Measurements from ENCODE around the gene SCD. TPM values are rescaled to one million over a fixed set of nuclear protein-coding genes. Genes with fewer than 3 reads are reported as not detected.

SCD gene
- total and polyA plus RNA-seq, 2 of the 13 experiments (the other 11 are each of a cell fraction or from before 2014, with no cell fraction given), result 492 to 512 TPM

DNA sequence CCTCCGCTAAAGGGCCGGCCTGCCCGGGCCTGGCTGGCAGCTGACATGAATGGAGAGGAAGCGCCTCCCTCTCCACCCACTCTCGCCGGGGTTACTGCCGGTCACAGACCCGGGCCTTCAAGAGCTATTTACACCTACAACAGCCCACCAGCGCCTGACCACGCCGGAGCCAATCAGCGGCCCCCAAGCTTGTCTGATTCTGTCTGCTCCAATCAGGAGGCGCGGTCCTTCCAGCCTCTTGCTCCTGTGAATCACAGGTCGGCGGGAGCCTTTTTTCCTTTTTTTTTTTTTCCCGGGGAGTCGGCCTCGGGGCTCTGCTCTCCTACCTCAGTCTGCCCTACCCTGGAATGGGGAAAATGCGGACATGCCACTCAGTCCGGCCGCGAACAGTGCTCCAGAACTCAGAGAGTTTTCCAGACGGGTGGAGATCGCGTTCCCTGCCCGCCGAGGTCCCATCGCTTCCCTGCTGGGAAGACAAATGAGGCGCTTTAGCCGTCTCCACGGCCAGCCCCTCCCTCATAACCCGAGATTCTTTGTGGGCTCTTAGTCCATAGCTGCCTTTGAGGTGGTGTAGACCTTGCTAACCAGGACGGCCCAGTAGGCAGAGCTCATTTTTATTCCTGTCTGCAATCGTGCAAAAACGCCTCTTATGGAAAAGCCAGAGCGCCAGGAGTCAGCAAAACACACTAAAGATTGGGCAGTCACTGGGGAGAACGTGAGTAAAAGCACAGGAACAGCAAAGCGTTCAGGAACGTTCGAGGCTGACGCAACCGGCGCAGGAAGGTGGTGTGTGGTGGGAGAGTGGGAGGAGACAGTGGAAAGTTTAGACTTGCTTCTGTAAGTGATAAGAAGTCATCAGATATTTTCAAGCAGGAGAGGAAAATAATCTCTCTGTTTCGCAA is 26.5 kb downstream of the SCD start (continued):
- TF ChIP-seq, protein P1, sequence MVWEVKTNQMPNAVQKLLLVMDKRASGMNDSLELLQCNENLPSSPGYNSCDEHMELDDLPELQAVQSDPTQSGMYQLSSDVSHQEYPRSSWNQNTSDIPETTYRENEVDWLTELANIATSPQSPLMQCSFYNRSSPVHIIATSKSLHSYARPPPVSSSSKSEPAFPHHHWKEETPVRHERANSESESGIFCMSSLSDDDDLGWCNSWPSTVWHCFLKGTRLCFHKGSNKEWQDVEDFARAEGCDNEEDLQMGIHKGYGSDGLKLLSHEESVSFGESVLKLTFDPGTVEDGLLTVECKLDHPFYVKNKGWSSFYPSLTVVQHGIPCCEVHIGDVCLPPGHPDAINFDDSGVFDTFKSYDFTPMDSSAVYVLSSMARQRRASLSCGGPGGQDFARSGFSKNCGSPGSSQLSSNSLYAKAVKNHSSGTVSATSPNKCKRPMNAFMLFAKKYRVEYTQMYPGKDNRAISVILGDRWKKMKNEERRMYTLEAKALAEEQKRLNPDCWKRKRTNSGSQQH (CRISPR knock-in tag; IDR thresholded peaks at IDR 0.05; ENCODE audit: low read depth), result peak; percentile 89
- TF ChIP-seq ZNF709 (CRISPR knock-in tag; IDR thresholded peaks at IDR 0.05), result peak; percentile 64; the same call in 1 of the 2 replicates
- TF ChIP-seq RARA (CRISPR knock-in tag; IDR thresholded peaks at IDR 0.05), result peak; percentile 90
- peak; percentile 83; the same call in 1 of the 2 replicates for TF ChIP-seq ZBED4 (CRISPR knock-in tag; IDR thresholded peaks at IDR 0.05; ENCODE audit: borderline replicate concordance)
- TF ChIP-seq, protein P2, sequence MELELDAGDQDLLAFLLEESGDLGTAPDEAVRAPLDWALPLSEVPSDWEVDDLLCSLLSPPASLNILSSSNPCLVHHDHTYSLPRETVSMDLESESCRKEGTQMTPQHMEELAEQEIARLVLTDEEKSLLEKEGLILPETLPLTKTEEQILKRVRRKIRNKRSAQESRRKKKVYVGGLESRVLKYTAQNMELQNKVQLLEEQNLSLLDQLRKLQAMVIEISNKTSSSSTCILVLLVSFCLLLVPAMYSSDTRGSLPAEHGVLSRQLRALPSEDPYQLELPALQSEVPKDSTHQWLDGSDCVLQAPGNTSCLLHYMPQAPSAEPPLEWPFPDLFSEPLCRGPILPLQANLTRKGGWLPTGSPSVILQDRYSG (CRISPR knock-in tag; IDR thresholded peaks at IDR 0.05), result no peak
- TF ChIP-seq ZFP36L2 (CRISPR knock-in tag; IDR thresholded peaks at IDR 0.05), result no peak
- TF ChIP-seq, protein P3, sequence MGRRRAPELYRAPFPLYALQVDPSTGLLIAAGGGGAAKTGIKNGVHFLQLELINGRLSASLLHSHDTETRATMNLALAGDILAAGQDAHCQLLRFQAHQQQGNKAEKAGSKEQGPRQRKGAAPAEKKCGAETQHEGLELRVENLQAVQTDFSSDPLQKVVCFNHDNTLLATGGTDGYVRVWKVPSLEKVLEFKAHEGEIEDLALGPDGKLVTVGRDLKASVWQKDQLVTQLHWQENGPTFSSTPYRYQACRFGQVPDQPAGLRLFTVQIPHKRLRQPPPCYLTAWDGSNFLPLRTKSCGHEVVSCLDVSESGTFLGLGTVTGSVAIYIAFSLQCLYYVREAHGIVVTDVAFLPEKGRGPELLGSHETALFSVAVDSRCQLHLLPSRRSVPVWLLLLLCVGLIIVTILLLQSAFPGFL (CRISPR knock-in tag; IDR thresholded peaks at IDR 0.05), result no peak
- no peak for TF ChIP-seq RFXANK (CRISPR knock-in tag; IDR thresholded peaks at IDR 0.05)
- peak; percentile 27; the same call in 1 of the 2 replicates for TF ChIP-seq ZBTB20 (CRISPR knock-in tag; IDR thresholded peaks at IDR 0.05; ENCODE audit: borderline replicate concordance, low read depth)
- no peak; the same call in 1 of the 2 replicates for TF ChIP-seq NR2C2 (CRISPR knock-in tag; IDR thresholded peaks at IDR 0.05; ENCODE audit: borderline replicate concordance)
- no peak for TF ChIP-seq RORA (CRISPR knock-in tag; IDR thresholded peaks at IDR 0.05)
- no peak for TF ChIP-seq SATB2 (CRISPR knock-in tag; IDR thresholded peaks at IDR 0.05)
- TF ChIP-seq, protein P4, sequence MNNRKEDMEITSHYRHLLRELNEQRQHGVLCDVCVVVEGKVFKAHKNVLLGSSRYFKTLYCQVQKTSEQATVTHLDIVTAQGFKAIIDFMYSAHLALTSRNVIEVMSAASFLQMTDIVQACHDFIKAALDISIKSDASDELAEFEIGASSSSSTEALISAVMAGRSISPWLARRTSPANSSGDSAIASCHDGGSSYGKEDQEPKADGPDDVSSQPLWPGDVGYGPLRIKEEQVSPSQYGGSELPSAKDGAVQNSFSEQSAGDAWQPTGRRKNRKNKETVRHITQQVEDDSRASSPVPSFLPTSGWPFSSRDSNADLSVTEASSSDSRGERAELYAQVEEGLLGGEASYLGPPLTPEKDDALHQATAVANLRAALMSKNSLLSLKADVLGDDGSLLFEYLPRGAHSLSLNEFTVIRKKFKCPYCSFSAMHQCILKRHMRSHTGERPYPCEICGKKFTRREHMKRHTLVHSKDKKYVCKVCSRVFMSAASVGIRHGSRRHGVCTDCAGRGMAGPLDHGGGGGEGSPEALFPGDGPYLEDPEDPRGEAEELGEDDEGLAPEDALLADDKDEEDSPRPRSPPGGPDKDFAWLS (CRISPR knock-in tag; IDR thresholded peaks at IDR 0.05; ENCODE audit: borderline replicate concordance), result no peak
- TF ChIP-seq SP140L (CRISPR knock-in tag; IDR thresholded peaks at IDR 0.05; ENCODE audit: borderline replicate concordance), result 0 out of 2 replicates have a peak, but pooled peaks have one; percentile 10
- no peak for TF ChIP-seq SRY (CRISPR knock-in tag; IDR thresholded peaks at IDR 0.05)
- no peak for TF ChIP-seq ZNF883 (CRISPR knock-in tag; IDR thresholded peaks at IDR 0.05; ENCODE audit: not compliant biosample characterization)
- TF ChIP-seq ZSCAN12 (CRISPR knock-in tag; IDR thresholded peaks at IDR 0.05), result no peak
- no peak for TF ChIP-seq NR3C1 (CRISPR knock-in tag; IDR thresholded peaks at IDR 0.05)
- TF ChIP-seq ZNF550 (CRISPR knock-in tag; IDR thresholded peaks at IDR 0.05; ENCODE audit: borderline replicate concordance), result no peak
- TF ChIP-seq CENPX (CRISPR knock-in tag; IDR thresholded peaks at IDR 0.05), result no peak
